PC-3 (cell line): ENCODE data around the gene PIEZO2.

ENCODE experiments used
- CTCF ChIP-seq: fragments of 300-600 bp; sonication (generic); conservative IDR thresholded peaks from 2 replicates; pipeline ENCODE4 v1.5.1; 2017; ENCODE audit warnings: antibody characterized with exemption, low read depth, mild to moderate bottlenecking, low read length
- EZH2 ChIP-seq: fragments of 300-600 bp; sonication (generic); IDR thresholded peaks from one replicate; pipeline ENCODE4 v1.6.1; 2017; ENCODE audit warnings: antibody characterized with exemption, mild to moderate bottlenecking, low read length; ENCODE audit not compliant: unreplicated experiment
- EZH2phosphoT487 ChIP-seq: fragments of 300-600 bp; sonication (generic); IDR thresholded peaks from 2 replicates; pipeline ENCODE4 v1.6.1; 2018; ENCODE audit warnings: mild to moderate bottlenecking, antibody characterized with exemption, low read length, borderline replicate concordance

GRCh38 chr18:11052800-11053199 lies 96.6 kb downstream of the PIEZO2 start:
- TF ChIP-seq CTCF (no peak), EZH2phosphoT487 (no peak), EZH2 (no peak)
